Hepatocyte (in vitro differentiated cells): ENCODE measurements around the gene CECR2.

Experiments used
- EZH2 ChIP-seq: fragments of 200-600 bp; sonication (generic); IDR thresholded peaks from 2 replicates; pipeline ENCODE4 v1.6.1; 2016; ENCODE audit warnings: antibody characterized with exemption, mild to moderate bottlenecking, borderline replicate concordance
- TF ChIP-seq, protein P1 (sequence below): fragments of 200-600 bp; sonication (generic); IDR thresholded peaks from 2 replicates; pipeline ENCODE4 v1.5.1; 2016; ENCODE audit warnings: antibody characterized with exemption, mild to moderate bottlenecking; ENCODE audit not compliant: poor library complexity

DNA sequence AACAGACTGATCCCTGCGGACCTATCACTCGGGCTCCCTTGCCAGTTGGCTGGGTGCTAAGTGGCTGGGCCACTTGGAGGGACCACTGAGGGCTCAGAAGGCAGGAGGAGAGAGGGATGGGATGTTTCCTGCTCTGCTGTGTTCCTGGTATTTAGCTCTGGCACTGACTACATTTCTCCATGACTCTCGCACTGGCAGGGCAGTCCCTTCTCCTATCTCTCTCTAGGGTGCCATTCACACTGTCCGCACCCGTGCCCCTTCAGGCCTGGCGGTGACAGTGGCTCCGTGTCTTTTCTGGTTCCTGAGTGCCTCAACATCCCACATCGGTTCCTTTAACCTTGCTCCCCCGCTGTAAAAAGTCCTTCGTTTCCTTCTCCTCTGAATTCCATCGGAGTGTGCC, 31.6 kb upstream of the CECR2 start:
- TF ChIP-seq, protein P1, sequence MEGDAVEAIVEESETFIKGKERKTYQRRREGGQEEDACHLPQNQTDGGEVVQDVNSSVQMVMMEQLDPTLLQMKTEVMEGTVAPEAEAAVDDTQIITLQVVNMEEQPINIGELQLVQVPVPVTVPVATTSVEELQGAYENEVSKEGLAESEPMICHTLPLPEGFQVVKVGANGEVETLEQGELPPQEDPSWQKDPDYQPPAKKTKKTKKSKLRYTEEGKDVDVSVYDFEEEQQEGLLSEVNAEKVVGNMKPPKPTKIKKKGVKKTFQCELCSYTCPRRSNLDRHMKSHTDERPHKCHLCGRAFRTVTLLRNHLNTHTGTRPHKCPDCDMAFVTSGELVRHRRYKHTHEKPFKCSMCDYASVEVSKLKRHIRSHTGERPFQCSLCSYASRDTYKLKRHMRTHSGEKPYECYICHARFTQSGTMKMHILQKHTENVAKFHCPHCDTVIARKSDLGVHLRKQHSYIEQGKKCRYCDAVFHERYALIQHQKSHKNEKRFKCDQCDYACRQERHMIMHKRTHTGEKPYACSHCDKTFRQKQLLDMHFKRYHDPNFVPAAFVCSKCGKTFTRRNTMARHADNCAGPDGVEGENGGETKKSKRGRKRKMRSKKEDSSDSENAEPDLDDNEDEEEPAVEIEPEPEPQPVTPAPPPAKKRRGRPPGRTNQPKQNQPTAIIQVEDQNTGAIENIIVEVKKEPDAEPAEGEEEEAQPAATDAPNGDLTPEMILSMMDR, result no peak
- no peak for TF ChIP-seq EZH2
